IMR-90 (cell line): ENCODE results near the gene MAP3K5. TPM values are rescaled to one million over a fixed set of nuclear protein-coding genes. Genes with fewer than 3 reads are reported as not detected.

Experiments used
- ATAC-seq: fragments of 200-7000 bp; cut with Tn5 transposase; 2 replicates; pipeline ENCODE4 v1.9.1; 2020; ENCODE audit warnings: low read depth, mild to moderate bottlenecking, moderate library complexity
- BruUV-seq: library from RNA; stranded (reverse); fragments of 400-500 nt; replicated peaks from 2 replicates; lab custom pipeline; 2021; lab: Mats Ljungman, UMichigan
- CTCF ChIA-PET: fragments of 300-600 bp; formaldehyde crosslinking; extraction: SDS; loops from one replicate; lab custom pipeline; 2021; ENCODE audit warnings: antibody characterized with exemption; lab: Yijun Ruan, JAX
- POLR2A ChIA-PET: fragments of 300-600 bp; sonication (Branson Sonifier 250); formaldehyde crosslinking; loops from one replicate; lab custom pipeline; 2022; ENCODE audit warnings: antibody characterized with exemption; ENCODE audit not compliant: unreplicated experiment; lab: Charles Lee
- DNase-seq: peaks from one replicate; pipeline ENCODE4 v3.0.0; 2013
- H2AFZ ChIP-seq: replicated peaks from 2 replicates; pipeline ENCODE3; 2013; ENCODE audit warnings: low read length, mild to moderate bottlenecking; ENCODE audit not compliant: poor library complexity
- H2AK5ac ChIP-seq: 2 replicates; pipeline ENCODE4 v1.6.1; 2013; ENCODE audit warnings: low read depth, low read length, inconsistent platforms
- H2AK9ac ChIP-seq: replicated peaks from 2 replicates; pipeline ENCODE3; 2013; ENCODE audit warnings: mild to moderate bottlenecking, low read depth, low read length, moderate library complexity; ENCODE audit not compliant: poor library complexity
- H2BK120ac ChIP-seq: 2 replicates; pipeline ENCODE4 v1.6.1; 2013; ENCODE audit warnings: low read depth, low read length, inconsistent platforms
- H2BK15ac ChIP-seq: 3 replicates; pipeline ENCODE4 v1.6.1; 2013; ENCODE audit warnings: low read depth, low read length, inconsistent platforms
- H2BK20ac ChIP-seq: 2 replicates; pipeline ENCODE4 v1.6.1; 2013; ENCODE audit warnings: low read depth, mild to moderate bottlenecking, inconsistent platforms, low read length, moderate library complexity
- H2BK5ac ChIP-seq: 2 replicates; pipeline ENCODE4 v1.6.1; 2013; ENCODE audit warnings: mild to moderate bottlenecking, low read depth, low read length, inconsistent platforms; ENCODE audit not compliant: poor library complexity, severe bottlenecking
- H3K14ac ChIP-seq: replicated peaks from 2 replicates; pipeline ENCODE4 v1.6.1; 2013; ENCODE audit warnings: low read depth, low read length, inconsistent platforms
- H3K18ac ChIP-seq: 2 replicates; pipeline ENCODE4 v1.6.1; 2013; ENCODE audit warnings: low read depth, low read length, control low read depth
- H3K23ac ChIP-seq: 2 replicates; pipeline ENCODE4 v1.6.1; 2013; ENCODE audit warnings: low read depth, low read length, inconsistent platforms
- H3K27ac ChIP-seq: 2 replicates; pipeline ENCODE4 v1.5.1; 2013; ENCODE audit warnings: mild to moderate bottlenecking, control low read depth, low read length; ENCODE audit not compliant: insufficient read depth
- H3K27me3 ChIP-seq: 2 replicates; pipeline ENCODE4 v1.6.1; 2013; ENCODE audit warnings: low read length; ENCODE audit not compliant: control insufficient read depth, insufficient read depth
- H3K36me3 ChIP-seq: 2 replicates; pipeline ENCODE4 v1.6.1; 2013; ENCODE audit warnings: low read length, mixed read lengths; ENCODE audit not compliant: control insufficient read depth, insufficient read depth
- H3K4ac ChIP-seq: 2 replicates; pipeline ENCODE4 v1.6.1; 2013; ENCODE audit warnings: low read depth, low read length, inconsistent platforms
- H3K4me1 ChIP-seq: 2 replicates; pipeline ENCODE4 v1.6.1; 2013; ENCODE audit warnings: low read length, mixed read lengths; ENCODE audit not compliant: control insufficient read depth, insufficient read depth
- H3K4me2 ChIP-seq: 2 replicates; pipeline ENCODE4 v1.6.1; 2013; ENCODE audit warnings: low read depth, mild to moderate bottlenecking, control low read depth, low read length, moderate library complexity
- H3K4me3 ChIP-seq: 2 replicates; pipeline ENCODE4 v1.5.1; 2013; ENCODE audit warnings: low read depth, mild to moderate bottlenecking, control low read depth, low read length, moderate library complexity; ENCODE audit not compliant: insufficient read depth
- H3K56ac ChIP-seq: 2 replicates; pipeline ENCODE4 v1.6.1; 2013; ENCODE audit warnings: low read length, inconsistent platforms; ENCODE audit not compliant: insufficient read depth; ENCODE audit errors: extremely low read depth
- H3K79me1 ChIP-seq, 2 experiments: 2 replicates each; pipeline ENCODE4 v1.6.1; 2013; ENCODE audit warnings: low read length in 2 of 2, inconsistent platforms in 1 of 2, low read depth in 1 of 2
- H3K9ac ChIP-seq: 2 replicates; pipeline ENCODE4 v1.6.1; 2013; ENCODE audit warnings: low read depth, low read length, control low read depth
- H3K9me1 ChIP-seq: 2 replicates; pipeline ENCODE4 v1.6.1; 2013; ENCODE audit warnings: low read length, inconsistent platforms; ENCODE audit not compliant: insufficient read depth
- H3K9me3 ChIP-seq: 2 replicates; pipeline ENCODE4 v1.6.1; 2013; ENCODE audit warnings: low read length; ENCODE audit not compliant: control insufficient read depth, insufficient read depth
- H4K20me1 ChIP-seq: 2 replicates; pipeline ENCODE4 v1.6.1; 2013; ENCODE audit warnings: low read length, inconsistent platforms; ENCODE audit not compliant: insufficient read depth
- H4K5ac ChIP-seq: 2 replicates; pipeline ENCODE4 v1.6.1; 2013; ENCODE audit warnings: mild to moderate bottlenecking, low read depth, low read length, control low read depth
- H4K8ac ChIP-seq, 2 experiments: 2 replicates each; pipeline ENCODE4 v1.6.1; 2013; ENCODE audit warnings: low read depth in 2 of 2, low read length in 2 of 2, control low read depth in 1 of 2, inconsistent platforms in 1 of 2
- H4K91ac ChIP-seq: 2 replicates; pipeline ENCODE4 v1.6.1; 2013; ENCODE audit warnings: low read depth, low read length, inconsistent platforms; ENCODE audit not compliant: insufficient read depth
- BHLHE40 ChIP-seq: fragments of 150-350 bp; IDR thresholded peaks from 2 replicates; pipeline ENCODE4 v1.6.1; 2016; ENCODE audit warnings: mild to moderate bottlenecking, low read depth, low read length
- WGBS, 2 experiments: methylation state at CpG; one replicate each; pipeline versions ENCODE4 v1.1.5 to v1.1.7; 2013; ENCODE audit warnings: missing lambda C conversion rate in 2 of 2; ENCODE audit not compliant: insufficient read length in 1 of 2; ENCODE audit errors: extremely low coverage in 2 of 2; 5-methylcytosine and 5-hydroxymethylcytosine counted together
- dilution Hi-C: fragments of 300-500 bp; cut with HindIII; formaldehyde crosslinking; loops from one replicate; pipeline ENCODE4 v1.14.3; 2018; ENCODE audit warnings: low sequenced_read_pairs; ENCODE audit not compliant: unreplicated experiment
- in situ Hi-C: fragments of 300-500 bp; cut with MboI; formaldehyde crosslinking; loops from 3 replicates; pipeline ENCODE4 v1.14.3; 2019; ENCODE audit warnings: low sequenced_read_pairs, inconsistent platforms, mixed read lengths
- intact Hi-C: fragments of 100-400 bp; cut with micrococcal nuclease; formaldehyde crosslinking; loops from 2 replicates; pipeline ENCODE4 v1.10.0; 2022
- polyA plus RNA-seq, 3 experiments: library from polyadenylated mRNA; depleted of rRNA; stranded (reverse); fragments of >200 nt; gene quantifications; 2 replicates each; pipeline ENCODE4 v1.2.3, GENCODE V29; 2012; ENCODE audit warnings: low replicate concordance in 1 of 3
- total RNA-seq: library from RNA; depleted of rRNA; stranded (reverse); fragments of >200 nt; gene quantifications from 2 replicates; pipeline ENCODE4 v1.2.3, GENCODE V29; 2012

MAP3K5 gene
- total and polyA plus RNA-seq, 2 of the 4 experiments (the other 2 are of a cell fraction): 5.4 to 17.6 TPM

- ChIA-PET POLR2A (no interaction called here), CTCF (interaction anchor here (1.2 kb wide), 1 partner anchor 134 kb away, joined by 5 read pairs; the partner anchor contains the start of gene MAP3K5)
- intact Hi-C loops (no loop called here), dilution Hi-C loops (no loop called here), in situ Hi-C loops (no loop called here)
- Histone ChIP-seq H3K27ac (no peak overlapping the region), H3K4me1 (no peaks in the 10 kb centered on the region), H3K14ac (no peak overlapping the region), H2BK15ac (no peak overlapping the region), H2BK120ac (no peak overlapping the region), H2AFZ (no peak overlapping the region), H4K20me1 (no peaks in the 10 kb centered on the region), H3K79me1 (peaks cover 0 to 6% of the 10 kb centered on the region in 2 experiments; a peak in 1 of 4 replicates), H3K36me3 (peaks cover 6% of the 10 kb centered on the region), H3K9me1 (peaks cover 6% of the 10 kb centered on the region), H2AK5ac (no peak overlapping the region), H3K56ac (no peak overlapping the region), H4K91ac (no peak overlapping the region), H3K23ac (no peak overlapping the region), H2AK9ac (no peak overlapping the region), H4K5ac (no peak overlapping the region), H3K27me3 (no peaks in the 10 kb centered on the region), H3K9ac (no peak overlapping the region), H3K4me3 (no peak overlapping the region), H2BK5ac (no peak overlapping the region), H4K8ac (no peak overlapping the region), H2BK20ac (no peak overlapping the region), H3K18ac (no peak overlapping the region), H3K4ac (no peak overlapping the region), H3K4me2 (no peak overlapping the region), H3K9me3 (no peaks in the 10 kb centered on the region)
- ATAC-seq (no peak), DNase-seq (no peak)
- no TSS peak for BruUV-seq
- no peak for TF ChIP-seq BHLHE40
- WGBS, 2 experiments: no CpG with 5 or more reads among the region's 2 CpGs
Measured at GRCh38 chr6:136658711-136659110, 133.6 kb downstream of the MAP3K5 start.
